ENCODE measurements around the gene HTR3B.

GRCh38 chr11:113873236-113873626 lies 31.4 kb upstream of the HTR3B start:
- TF ChIP-seq CTCF (IDR thresholded peaks at IDR 0.05) (no peak), EZH2phosphoT487 (IDR thresholded peaks at IDR 0.05) (no peak)

All from neural progenitor cell (in vitro differentiated cells).